GM18498 (cell line): ENCODE results near the gene BCL7C.
"Not testable (repeated sequence)": the region's sequence is repeated elsewhere in the genome, so short reads cannot be mapped to it uniquely, and the experiment has no call there.

Experiments used
- ATAC-seq: cut with Tn5 transposase; IDR thresholded peaks from one replicate; pipeline ENCODE4 v1.9.1; 2021; ENCODE audit warnings: mild to moderate bottlenecking, moderate library complexity; ENCODE audit not compliant: unreplicated experiment

The BCL7C gene

GRCh38 chr16:30896261-30896888, 2.5 kb upstream of the BCL7C start, which contains the start of gene CTF1:
Gene CTF1, plus strand, starts transcription at chr16:30896614. Its CDS starts 30 bp downstream, at chr16:30896644.
- ATAC-seq: no peak

- ATAC-seq: no peak
Observed at GRCh38 chr16:30895627-30896260, 1.9 kb upstream of the BCL7C start.

GRCh38 chr16:30894540-30895368, 877 bp upstream of the BCL7C start:
- ATAC-seq: no peak

- peak; percentile 6 for ATAC-seq
Observed at GRCh38 chr16:30893417-30893743, 497 bp downstream of the BCL7C start.

- ATAC-seq: no peak
Observed at GRCh38 chr16:30892670-30893416, 1.0 kb downstream of the BCL7C start.

- ATAC-seq: not testable (repeated sequence)
Observed at GRCh38 chr16:30891043-30891823, 2.6 kb downstream of the BCL7C start.

- ATAC-seq: no peak
Observed at GRCh38 chr16:30889721-30890120, 4.2 kb downstream of the BCL7C start.

- ATAC-seq: no peak
Observed at GRCh38 chr16:30888856-30889499, 4.9 kb downstream of the BCL7C start.

- no peak for ATAC-seq
Observed at GRCh38 chr16:30887927-30888326, 6.0 kb downstream of the BCL7C start.

- no peak for ATAC-seq
Observed at GRCh38 chr16:30886145-30886544, 7.7 kb downstream of the BCL7C start.

GRCh38 chr16:30885196-30885595, 8.7 kb downstream of the BCL7C start:
- ATAC-seq: no peak

GRCh38 chr16:30884760-30885159, 9.1 kb downstream of the BCL7C start:
- ATAC-seq: no peak

- no peak for ATAC-seq
Observed at GRCh38 chr16:30882429-30883310, 11.2 kb downstream of the BCL7C start.

GRCh38 chr16:30876867-30877266, 17.0 kb downstream of the BCL7C start:
- no peak for ATAC-seq

- no peak for ATAC-seq
Observed at GRCh38 chr16:30875871-30876801, 17.7 kb downstream of the BCL7C start.

GRCh38 chr16:30874821-30875717, 18.8 kb downstream of the BCL7C start:
- ATAC-seq: peak; percentile 85
